ENCODE measurements around the gene NRXN2.

DNA sequence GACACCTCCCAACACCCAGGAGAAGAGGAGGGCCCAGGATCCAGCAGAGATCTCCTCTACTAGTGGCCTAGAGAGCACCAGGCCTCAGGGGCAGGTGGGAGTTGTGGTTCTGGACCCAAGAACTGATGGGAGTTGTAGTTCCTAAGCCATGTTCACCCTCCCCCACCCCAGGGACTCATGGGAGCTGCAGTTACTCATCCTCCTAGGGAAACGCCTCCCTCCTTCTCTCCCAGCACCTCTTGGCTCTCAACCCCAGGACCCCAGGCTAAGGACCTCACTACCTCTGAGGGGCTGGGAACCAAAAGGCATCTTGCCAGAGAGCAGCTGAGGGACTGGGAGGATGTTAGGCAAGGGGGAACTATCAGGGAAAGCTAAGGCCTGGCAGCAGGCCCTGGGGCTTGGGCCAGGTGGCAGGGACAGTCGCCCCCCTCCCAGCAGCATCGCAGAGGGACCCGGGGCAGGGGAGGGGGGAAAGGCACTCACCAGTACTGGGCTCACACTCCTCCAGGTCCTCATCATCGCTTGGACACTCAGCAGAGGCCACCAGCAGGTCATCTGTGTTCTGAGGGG is 103.1 kb downstream of the NRXN2 start:
- TF ChIP-seq EZH2 (IDR thresholded peaks at IDR 0.05; ENCODE audit: insufficient read depth, low read length), result no peak
- TF ChIP-seq, protein P1, sequence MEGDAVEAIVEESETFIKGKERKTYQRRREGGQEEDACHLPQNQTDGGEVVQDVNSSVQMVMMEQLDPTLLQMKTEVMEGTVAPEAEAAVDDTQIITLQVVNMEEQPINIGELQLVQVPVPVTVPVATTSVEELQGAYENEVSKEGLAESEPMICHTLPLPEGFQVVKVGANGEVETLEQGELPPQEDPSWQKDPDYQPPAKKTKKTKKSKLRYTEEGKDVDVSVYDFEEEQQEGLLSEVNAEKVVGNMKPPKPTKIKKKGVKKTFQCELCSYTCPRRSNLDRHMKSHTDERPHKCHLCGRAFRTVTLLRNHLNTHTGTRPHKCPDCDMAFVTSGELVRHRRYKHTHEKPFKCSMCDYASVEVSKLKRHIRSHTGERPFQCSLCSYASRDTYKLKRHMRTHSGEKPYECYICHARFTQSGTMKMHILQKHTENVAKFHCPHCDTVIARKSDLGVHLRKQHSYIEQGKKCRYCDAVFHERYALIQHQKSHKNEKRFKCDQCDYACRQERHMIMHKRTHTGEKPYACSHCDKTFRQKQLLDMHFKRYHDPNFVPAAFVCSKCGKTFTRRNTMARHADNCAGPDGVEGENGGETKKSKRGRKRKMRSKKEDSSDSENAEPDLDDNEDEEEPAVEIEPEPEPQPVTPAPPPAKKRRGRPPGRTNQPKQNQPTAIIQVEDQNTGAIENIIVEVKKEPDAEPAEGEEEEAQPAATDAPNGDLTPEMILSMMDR (IDR thresholded peaks at IDR 0.05; ENCODE audit: insufficient read depth, low read depth, low read length), result no peak

All from astrocyte (in vitro differentiated cells and primary cell).